CD8-positive, alpha-beta memory T cell (primary cell): ENCODE data around the gene LMTK2. TPM values are rescaled to one million over a fixed set of nuclear protein-coding genes. Genes with fewer than 3 reads are reported as not detected.

Experiments used
- CTCF ChIA-PET: fragments of 350-600 bp; sonication (Branson Sonifier 250); formaldehyde crosslinking; loops from one replicate; lab custom pipeline; 2021; ENCODE audit warnings: antibody characterized with exemption; lab: Charles Lee
- POLR2A ChIA-PET: fragments of 350-600 bp; sonication (Branson Sonifier 250); formaldehyde crosslinking; loops from one replicate; lab custom pipeline; 2021; ENCODE audit warnings: antibody characterized with exemption; lab: Charles Lee
- DNase-seq, 5 donors: peaks; one replicate each; pipeline versions ENCODE4 v3.0.0 to v3.0.0-alpha.2; 2020 to 2022; ENCODE audit warnings: mixed read lengths in 1 of 5
- H3K27ac ChIP-seq: one replicate; pipeline ENCODE4 v1.7.0; 2013; ENCODE audit warnings: low read depth, mild to moderate bottlenecking, low read length, moderate library complexity
- H3K27me3 ChIP-seq: 2 replicates; pipeline ENCODE4 v1.7.0; 2013; ENCODE audit warnings: low read length, mild to moderate bottlenecking; ENCODE audit not compliant: insufficient read depth, poor library complexity, severe bottlenecking
- H3K36me3 ChIP-seq: 2 replicates; pipeline ENCODE4 v1.7.0; 2013; ENCODE audit warnings: mild to moderate bottlenecking, low read length, moderate library complexity; ENCODE audit not compliant: insufficient read depth
- H3K4me1 ChIP-seq: 2 replicates; pipeline ENCODE4 v1.7.0; 2013; ENCODE audit warnings: mild to moderate bottlenecking, low read length, moderate library complexity; ENCODE audit not compliant: insufficient read depth
- H3K4me3 ChIP-seq: 2 replicates; pipeline ENCODE4 v1.7.0; 2013; ENCODE audit warnings: mild to moderate bottlenecking, low read length
- H3K9me3 ChIP-seq: 2 replicates; pipeline ENCODE4 v1.7.0; 2013; ENCODE audit warnings: mild to moderate bottlenecking, low read length
- H3K27ac Mint-ChIP-seq, 8 donors: one replicate each; pipeline ENCODE4 v1.8.0; 2020 to 2021; ENCODE audit warnings: mixed read lengths in 8 of 8, mild to moderate bottlenecking in 6 of 8, inconsistent platforms in 3 of 8, moderate library complexity in 3 of 8
- H3K27me3 Mint-ChIP-seq, 2 donors: one replicate each; pipeline ENCODE4 v1.8.0; 2020 to 2021; ENCODE audit warnings: mixed read lengths in 2 of 2, mild to moderate bottlenecking in 1 of 2, moderate library complexity in 1 of 2
- H3K36me3 Mint-ChIP-seq, 3 donors: one replicate each; pipeline ENCODE4 v1.8.0; 2020 to 2021; ENCODE audit warnings: mixed read lengths in 3 of 3, inconsistent platforms in 1 of 3, mild to moderate bottlenecking in 1 of 3
- H3K4me1 Mint-ChIP-seq, 3 donors: one replicate each; pipeline ENCODE4 v1.8.0; 2020 to 2021; ENCODE audit warnings: mixed read lengths in 3 of 3, inconsistent platforms in 1 of 3, mild to moderate bottlenecking in 1 of 3
- H3K4me3 Mint-ChIP-seq, 7 donors: one replicate each; pipeline ENCODE4 v1.8.0; 2020 to 2021; ENCODE audit warnings: mixed read lengths in 7 of 7, mild to moderate bottlenecking in 6 of 7, moderate library complexity in 4 of 7, inconsistent platforms in 2 of 7
- H3K9me3 Mint-ChIP-seq, 5 donors: one replicate each; pipeline ENCODE4 v1.8.0; 2020 to 2022; ENCODE audit warnings: mixed read lengths in 5 of 5, mild to moderate bottlenecking in 3 of 5, moderate library complexity in 2 of 5, inconsistent platforms in 1 of 5
- polyA plus RNA-seq: library from polyadenylated mRNA; unstranded; fragments of 300-500 nt; fragmentation: Illumina TruSeq; gene quantifications from one replicate; pipeline ENCODE4 v1.2.3, GENCODE V29; 2021
- total RNA-seq, 2 experiments: library from RNA; stranded (reverse); gene quantifications; one replicate each; pipeline ENCODE4 v1.2.3, GENCODE V29; 2021

The LMTK2 gene
- total and polyA plus RNA-seq, 3 experiments from 2014 or later: 4.6 to 17.1 (median 16.0) TPM

DNA sequence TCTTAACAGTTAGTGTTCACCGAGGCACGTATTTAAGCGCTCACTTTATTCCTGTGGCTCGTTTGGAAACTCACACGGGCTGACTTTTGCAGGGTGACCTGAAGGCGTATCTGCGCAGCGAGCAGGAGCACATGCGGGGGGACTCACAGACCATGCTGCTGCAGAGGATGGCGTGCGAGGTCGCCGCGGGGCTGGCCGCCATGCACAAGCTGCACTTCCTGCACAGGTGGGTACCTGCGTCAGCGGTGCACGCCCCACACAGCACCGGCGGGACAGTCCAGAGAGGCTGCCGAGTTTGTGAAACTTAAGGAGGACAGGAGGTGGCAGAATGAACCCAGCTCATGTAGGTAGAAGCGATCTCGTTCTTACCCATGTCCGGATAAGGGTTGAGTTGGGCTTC lies 64.8 kb downstream of the LMTK2 start:
- ChIA-PET CTCF (interaction anchor here (1.1 to 7.8 kb wide), 3 partner anchors 65 to 150 kb away, joined by 3 to 175 read pairs (median 11); partner anchors contain the start of gene LMTK2), POLR2A (no interaction called here)
- Mint-ChIP-seq H3K27ac (peak overlapping the region in 1 of 8 donors; percentile 29), H3K4me3 (no peak overlapping the region), H3K27me3 (no peaks in the 10 kb centered on the region), H3K36me3 (peaks cover 0 to 52% (median 13%) of the 10 kb centered on the region in 3 donors), H3K4me1 (peaks cover 0 to 10% (median 5%) of the 10 kb centered on the region in 3 donors), H3K9me3 (no peaks in the 10 kb centered on the region)
- Histone ChIP-seq H3K4me3 (no peak overlapping the region), H3K9me3 (no peaks in the 10 kb centered on the region), H3K36me3 (peaks cover 11% of the 10 kb centered on the region), H3K27me3 (no peaks in the 10 kb centered on the region), H3K4me1 (no peaks in the 10 kb centered on the region), H3K27ac (no peak overlapping the region)
- DNase-seq: no peak

DNA sequence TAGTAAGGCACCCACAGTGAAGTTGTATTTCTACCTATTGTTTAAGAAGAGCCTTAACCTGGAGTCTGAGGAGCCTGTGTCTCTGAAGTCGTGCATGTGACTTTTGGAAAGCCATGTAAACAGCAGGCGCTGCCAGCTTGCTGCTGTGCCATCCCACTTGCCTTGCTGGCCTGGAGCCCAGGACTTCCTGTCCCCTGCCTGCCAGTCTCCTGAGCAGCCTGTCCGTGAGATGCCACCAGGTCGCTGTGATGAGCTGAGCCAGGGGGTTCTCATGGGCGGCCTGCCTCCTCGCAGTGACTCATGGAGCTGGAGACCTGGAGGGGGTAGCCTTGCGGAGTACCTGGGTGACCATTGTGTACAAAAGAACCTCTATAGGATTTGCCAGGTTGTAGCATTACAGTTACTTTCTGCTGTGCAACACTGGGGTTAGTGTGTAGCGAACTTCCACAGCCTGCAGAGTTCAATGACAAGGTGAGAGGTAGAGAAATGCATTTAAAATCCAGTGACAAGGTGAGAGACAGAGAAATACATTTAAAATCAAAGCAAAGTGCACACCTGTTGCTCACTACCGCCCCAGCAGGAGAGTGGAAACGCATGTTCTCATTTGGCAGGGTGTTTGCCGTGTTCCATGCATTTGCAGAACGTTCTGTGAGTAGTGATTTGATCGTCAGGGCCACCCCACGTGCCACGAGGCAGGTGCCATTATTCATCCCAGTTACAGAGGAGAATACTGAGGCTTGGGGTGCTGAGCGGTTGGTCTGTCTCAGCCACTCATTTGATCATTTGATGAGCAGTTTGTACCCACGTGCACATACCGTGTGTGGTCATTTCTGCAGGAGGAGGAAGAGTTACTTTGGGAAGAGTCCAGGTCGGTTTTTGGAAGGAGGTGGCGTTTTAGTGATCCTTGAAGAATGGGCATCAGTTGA lies 67.9 kb downstream of the LMTK2 start:
- Histone ChIP-seq H3K36me3 (peaks cover 11% of the 10 kb centered on the region), H3K4me1 (no peaks in the 10 kb centered on the region), H3K27me3 (no peaks in the 10 kb centered on the region), H3K4me3 (no peak overlapping the region), H3K9me3 (no peaks in the 10 kb centered on the region), H3K27ac (no peak overlapping the region)
- Mint-ChIP-seq H3K4me3 (no peak overlapping the region), H3K27me3 (no peaks in the 10 kb centered on the region), H3K27ac (peak overlapping the region in 2 of 8 donors; percentile 0 to 14), H3K9me3 (no peaks in the 10 kb centered on the region), H3K4me1 (peaks cover 0 to 3% (median 0%) of the 10 kb centered on the region in 3 donors), H3K36me3 (peaks cover 0 to 71% (median 18%) of the 10 kb centered on the region in 3 donors)
- ChIA-PET CTCF (interaction anchor here (1.9 kb wide), 1 partner anchor 153 kb away, joined by 8 read pairs; no protein-coding TSS in a partner anchor), POLR2A (no interaction called here)
- DNase-seq: no peak

DNA sequence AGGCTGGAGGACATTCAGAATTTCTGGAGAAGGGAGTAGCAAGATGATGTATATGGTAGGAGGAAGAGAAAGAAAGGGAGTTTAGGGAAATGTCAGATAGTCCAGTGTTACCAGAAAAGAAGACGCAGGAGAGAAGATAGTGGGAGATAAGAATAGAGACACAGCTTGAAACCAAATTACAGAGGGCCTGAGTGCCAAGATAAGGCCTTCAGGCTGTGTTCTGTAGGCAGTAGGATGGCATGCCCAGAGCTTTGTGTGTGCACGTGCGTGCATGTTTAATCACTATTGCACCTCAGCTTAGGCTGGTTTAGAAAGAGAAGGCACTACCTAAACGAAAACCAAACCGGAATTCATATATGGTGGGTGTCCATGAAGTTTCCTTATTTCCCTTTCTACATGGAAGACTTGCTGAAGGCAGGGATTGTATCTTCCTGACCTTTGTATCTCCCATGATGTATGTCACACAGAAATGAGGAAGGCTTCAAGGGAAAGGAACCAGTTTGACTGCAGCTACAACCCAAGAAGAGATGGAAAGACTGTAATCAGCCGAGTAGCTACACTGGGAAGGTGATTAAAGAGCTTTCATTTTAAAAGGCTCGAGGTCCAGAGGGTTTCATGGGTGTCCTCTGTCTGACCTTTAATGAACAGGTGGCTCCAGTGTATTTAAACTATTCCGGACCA lies 68.7 kb downstream of the LMTK2 start:
- Mint-ChIP-seq H3K27me3 (no peaks in the 10 kb centered on the region), H3K9me3 (no peaks in the 10 kb centered on the region), H3K4me3 (no peak overlapping the region), H3K27ac (peak overlapping the region in 3 of 8 donors; percentile 0 to 14 (median 4)), H3K4me1 (peaks cover 0 to 3% (median 0%) of the 10 kb centered on the region in 3 donors), H3K36me3 (peaks cover 0 to 71% (median 18%) of the 10 kb centered on the region in 3 donors)
- H3K4me3 ChIP-seq: no peak overlapping the region
- no peak for DNase-seq
- ChIA-PET CTCF (interaction anchor here (1.1 to 1.9 kb wide), 4 partner anchors 9 to 154 kb away, joined by 3 to 8 read pairs (median 4); partner anchors contain the start of gene LMTK2), POLR2A (no interaction called here)
- H3K27ac ChIP-seq: no peak overlapping the region
- no peaks in the 10 kb centered on the region for H3K27me3 ChIP-seq
- no peaks in the 10 kb centered on the region for H3K9me3 ChIP-seq
- no peaks in the 10 kb centered on the region for H3K4me1 ChIP-seq
- H3K36me3 ChIP-seq: peaks cover 11% of the 10 kb centered on the region

DNA sequence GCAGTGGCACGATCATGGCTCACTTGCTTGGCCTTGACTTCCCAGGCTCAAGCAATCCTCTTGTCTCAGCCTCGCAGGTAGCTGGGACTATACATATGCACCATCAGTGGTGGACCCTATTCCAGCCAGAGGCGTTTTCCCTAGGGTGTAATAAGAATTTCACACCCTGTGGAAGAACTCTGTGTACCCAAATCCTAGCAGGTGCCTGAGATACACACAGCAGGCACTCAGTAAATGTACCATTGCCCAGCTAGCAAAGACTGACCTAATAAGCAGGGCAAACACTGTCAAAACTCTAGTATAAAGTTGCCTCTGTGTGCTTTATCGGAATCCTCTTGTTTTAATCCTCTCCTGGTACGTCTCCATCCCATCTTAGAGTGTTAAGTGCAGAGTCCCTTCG lies 70.9 kb downstream of the LMTK2 start:
- ChIA-PET CTCF (interaction anchor here (6.1 kb wide), 1 partner anchor 9 kb away, joined by 28 read pairs; no protein-coding TSS in a partner anchor), POLR2A (no interaction called here)
- no peaks in the 10 kb centered on the region for H3K9me3 ChIP-seq
- DNase-seq: no peak
- H3K4me1 ChIP-seq: no peaks in the 10 kb centered on the region
- H3K27me3 ChIP-seq: no peaks in the 10 kb centered on the region
- no peak overlapping the region for H3K4me3 Mint-ChIP-seq
- H3K36me3 ChIP-seq: peaks cover 8% of the 10 kb centered on the region
- H3K4me3 ChIP-seq: no peak overlapping the region
- H3K4me1 Mint-ChIP-seq: peaks cover 0 to 3% (median 2%) of the 10 kb centered on the region in 3 donors
- no peaks in the 10 kb centered on the region for H3K9me3 Mint-ChIP-seq
- no peaks in the 10 kb centered on the region for H3K27me3 Mint-ChIP-seq
- H3K27ac Mint-ChIP-seq: no peak overlapping the region
- no peak overlapping the region for H3K27ac ChIP-seq
- H3K36me3 Mint-ChIP-seq: peaks cover 0 to 56% (median 15%) of the 10 kb centered on the region in 3 donors

DNA sequence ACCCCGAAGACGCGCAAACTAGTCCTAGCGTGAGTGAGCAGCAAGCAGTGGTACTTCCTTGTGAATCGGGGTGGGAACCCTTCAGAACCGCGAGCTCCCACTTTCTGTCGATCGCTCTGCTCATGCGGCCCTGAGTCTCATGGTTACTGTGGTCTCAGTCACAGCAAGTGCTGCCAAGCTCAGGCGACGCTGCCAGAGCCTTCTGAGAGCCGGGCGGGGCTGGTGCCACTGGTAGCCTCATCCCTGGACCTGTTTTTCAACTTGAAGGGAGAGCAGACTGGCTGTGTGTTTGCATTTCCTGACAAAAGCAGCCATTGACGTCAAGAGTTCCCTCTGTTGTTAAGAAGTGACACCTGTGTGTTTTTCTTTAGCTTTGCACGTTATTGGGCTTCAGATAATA lies 71.7 kb downstream of the LMTK2 start:
- Mint-ChIP-seq H3K4me3 (no peak overlapping the region), H3K4me1 (peaks cover 0 to 3% (median 2%) of the 10 kb centered on the region in 3 donors), H3K36me3 (peaks cover 0 to 57% (median 15%) of the 10 kb centered on the region in 3 donors), H3K9me3 (no peaks in the 10 kb centered on the region), H3K27me3 (no peaks in the 10 kb centered on the region), H3K27ac (no peak overlapping the region)
- Histone ChIP-seq H3K27me3 (no peaks in the 10 kb centered on the region), H3K4me3 (no peak overlapping the region), H3K4me1 (no peaks in the 10 kb centered on the region), H3K36me3 (peaks cover 8% of the 10 kb centered on the region), H3K9me3 (no peaks in the 10 kb centered on the region), H3K27ac (no peak overlapping the region)
- ChIA-PET CTCF (interaction anchor here (2.1 to 6.1 kb wide), 2 partner anchors 10 to 157 kb away, joined by 6 to 28 read pairs; no protein-coding TSS in a partner anchor), POLR2A (no interaction called here)
- DNase-seq: no peak

DNA sequence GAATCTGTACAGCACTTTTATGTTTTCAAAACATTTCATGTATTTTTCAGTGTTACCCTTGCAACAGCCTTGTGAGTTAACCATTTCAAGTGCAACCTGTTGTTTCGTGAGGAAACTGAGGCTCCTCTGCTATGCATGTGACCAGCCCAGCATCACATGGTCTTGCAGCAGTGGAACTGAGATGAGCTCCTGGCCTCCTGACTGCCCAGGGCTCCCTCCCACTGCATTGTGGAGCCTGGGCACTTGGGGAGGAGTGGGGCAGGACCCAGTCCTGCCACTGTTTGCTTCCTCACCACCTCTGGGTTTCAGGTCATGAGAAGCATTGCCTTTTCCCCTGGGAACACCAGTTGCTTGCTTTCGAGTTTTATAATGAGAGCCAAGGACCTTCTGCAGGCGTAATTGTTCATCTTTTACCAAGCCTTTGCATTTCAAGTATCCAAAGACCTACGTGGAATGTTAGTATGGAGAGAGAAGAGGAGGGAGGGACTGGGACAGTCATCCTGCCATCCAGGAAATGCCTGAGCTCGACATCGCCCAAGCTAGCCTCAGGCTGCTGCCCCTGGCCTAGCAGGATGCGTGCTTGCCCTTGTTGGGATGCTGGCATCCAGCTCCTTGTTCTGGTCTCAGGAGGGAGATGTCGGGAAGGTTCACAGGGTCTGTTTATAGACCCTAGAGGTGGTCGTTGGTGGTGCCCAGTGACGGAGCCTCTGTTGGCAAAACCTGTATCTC lies 72.3 kb downstream of the LMTK2 start:
- Histone ChIP-seq H3K27me3 (no peaks in the 10 kb centered on the region), H3K27ac (no peak overlapping the region), H3K9me3 (no peaks in the 10 kb centered on the region), H3K4me3 (no peak overlapping the region), H3K36me3 (peaks cover 8% of the 10 kb centered on the region), H3K4me1 (no peaks in the 10 kb centered on the region)
- no peak for DNase-seq
- Mint-ChIP-seq H3K9me3 (no peaks in the 10 kb centered on the region), H3K36me3 (peaks cover 0 to 57% (median 15%) of the 10 kb centered on the region in 3 donors), H3K4me3 (no peak overlapping the region), H3K4me1 (peaks cover 0 to 3% (median 2%) of the 10 kb centered on the region in 3 donors), H3K27ac (no peak overlapping the region), H3K27me3 (no peaks in the 10 kb centered on the region)
- ChIA-PET POLR2A (no interaction called here), CTCF (interaction anchor here (2.1 to 6.1 kb wide), 2 partner anchors 10 to 157 kb away, joined by 6 to 28 read pairs; no protein-coding TSS in a partner anchor)

DNA sequence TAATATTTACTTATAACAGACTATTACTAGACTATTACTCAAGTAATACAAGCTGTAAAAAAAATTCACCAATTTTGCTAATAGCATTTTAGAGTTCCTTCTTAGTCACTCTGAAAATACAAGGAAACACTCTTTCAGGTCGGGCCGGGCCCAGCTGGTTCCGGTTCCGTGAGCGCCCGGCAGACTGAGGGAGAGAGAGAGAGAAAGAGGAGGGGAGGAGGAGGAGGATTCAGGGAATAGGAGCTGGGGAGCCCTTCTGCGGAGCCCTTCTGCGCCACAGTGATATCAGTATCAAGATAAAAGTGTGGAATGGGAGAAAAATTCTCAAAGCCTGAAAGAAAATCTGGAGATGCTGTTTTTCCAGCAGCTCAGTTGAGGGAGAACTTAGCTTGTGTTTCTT lies 74.1 kb downstream of the LMTK2 start:
- ChIA-PET CTCF (interaction anchor here (6.1 kb wide), 1 partner anchor 12 kb away, joined by 28 read pairs; no protein-coding TSS in a partner anchor), POLR2A (no interaction called here)
- DNase-seq: no peak
- H3K9me3 Mint-ChIP-seq: no peaks in the 10 kb centered on the region
- Histone ChIP-seq H3K27ac (no peak overlapping the region), H3K4me1 (no peaks in the 10 kb centered on the region), H3K36me3 (no peaks in the 10 kb centered on the region), H3K27me3 (no peaks in the 10 kb centered on the region), H3K9me3 (no peaks in the 10 kb centered on the region), H3K4me3 (no peak overlapping the region)
- no peaks in the 10 kb centered on the region for H3K27me3 Mint-ChIP-seq
- H3K4me3 Mint-ChIP-seq: no peak overlapping the region
- peaks cover 0 to 47% (median 10%) of the 10 kb centered on the region in 3 donors for H3K36me3 Mint-ChIP-seq
- H3K27ac Mint-ChIP-seq: peak overlapping the region in 1 of 8 donors; percentile 75
- peaks cover 0 to 3% (median 2%) of the 10 kb centered on the region in 3 donors for H3K4me1 Mint-ChIP-seq
